ENCODE measurements around the gene NKX2-1. TPM values are rescaled to one million over a fixed set of nuclear protein-coding genes. Genes with fewer than 3 reads are reported as not detected.

Gene NKX2-1
- total and polyA plus RNA-seq, 2 of the 13 experiments (the other 11 are each of a cell fraction or from before 2014, with no cell fraction given) = not detected

DNA sequence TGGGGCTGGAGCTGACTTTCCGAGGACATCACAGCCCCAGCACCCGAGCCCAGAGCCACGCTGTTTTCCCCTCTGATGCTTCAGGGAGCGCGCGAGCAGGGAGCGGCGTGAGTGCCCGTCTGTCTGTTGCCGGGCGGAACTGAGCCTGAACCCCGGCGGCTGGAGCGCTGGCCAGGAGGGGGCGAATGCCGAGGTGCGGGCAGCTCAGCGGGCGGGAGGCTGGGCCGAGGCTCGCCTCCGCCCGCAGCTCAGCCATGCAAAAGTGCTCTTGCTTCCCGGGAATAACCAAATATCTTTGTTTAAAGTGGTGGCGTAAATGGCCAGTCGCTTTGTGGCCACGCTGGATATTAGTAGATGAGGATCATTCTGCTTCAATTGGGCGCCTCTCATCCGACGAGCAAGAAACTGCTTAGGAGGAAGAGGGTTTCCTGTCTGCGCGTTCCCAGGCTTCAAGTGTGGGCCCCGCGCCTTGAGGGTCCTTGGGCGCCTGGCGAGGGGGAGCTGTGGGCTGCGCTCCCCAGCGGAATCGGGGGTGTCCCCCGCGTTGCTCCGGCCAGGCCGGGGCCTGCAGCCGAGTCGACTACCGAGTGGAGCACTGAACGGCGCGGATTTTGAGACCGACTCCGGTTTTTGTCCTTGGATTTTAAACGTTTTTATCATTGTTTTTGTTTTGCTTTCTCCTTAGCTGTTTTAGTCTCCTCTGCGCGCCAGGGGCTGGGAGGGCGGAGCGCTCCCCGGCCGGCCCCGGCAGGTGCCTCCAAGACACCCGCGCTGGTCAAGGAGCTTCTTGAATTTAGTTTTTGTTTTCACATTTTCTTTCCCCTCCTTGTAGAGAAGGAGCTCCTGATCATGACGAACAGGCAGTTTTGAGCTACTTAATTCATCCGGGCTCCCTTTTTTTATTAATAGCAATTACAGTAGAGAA lies 831 bp upstream of the NKX2-1 start (continued):
- TF ChIP-seq, protein P1, sequence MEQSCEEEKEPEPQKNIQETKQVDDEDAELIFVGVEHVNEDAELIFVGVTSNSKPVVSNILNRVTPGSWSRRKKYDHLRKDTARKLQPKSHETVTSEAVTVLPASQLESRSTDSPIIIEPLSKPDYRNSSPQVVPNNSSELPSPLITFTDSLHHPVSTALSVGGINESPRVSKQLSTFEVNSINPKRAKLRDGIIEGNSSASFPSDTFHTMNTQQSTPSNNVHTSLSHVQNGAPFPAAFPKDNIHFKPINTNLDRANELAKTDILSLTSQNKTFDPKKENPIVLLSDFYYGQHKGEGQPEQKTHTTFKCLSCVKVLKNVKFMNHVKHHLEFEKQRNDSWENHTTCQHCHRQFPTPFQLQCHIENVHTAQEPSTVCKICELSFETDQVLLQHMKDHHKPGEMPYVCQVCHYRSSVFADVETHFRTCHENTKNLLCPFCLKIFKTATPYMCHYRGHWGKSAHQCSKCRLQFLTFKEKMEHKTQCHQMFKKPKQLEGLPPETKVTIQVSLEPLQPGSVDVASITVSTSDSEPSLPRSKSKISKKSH (CRISPR knock-in tag; IDR thresholded peaks at IDR 0.05; ENCODE audit: borderline replicate concordance) = no peak
- TF ChIP-seq SIX4 (CRISPR knock-in tag; IDR thresholded peaks at IDR 0.05) (no peak), BHLHE40 (IDR thresholded peaks at IDR 0.05; ENCODE audit: low read length) (no peak), ZNF30 (CRISPR knock-in tag; IDR thresholded peaks at IDR 0.05) (no peak), STAT5B (CRISPR knock-in tag; IDR thresholded peaks at IDR 0.05) (no peak), KLF9 (CRISPR knock-in tag; IDR thresholded peaks at IDR 0.05; ENCODE audit: low read depth) (no peak), HDAC2 (CRISPR knock-in tag; IDR thresholded peaks at IDR 0.05) (no peak), ZNF329 (CRISPR knock-in tag; IDR thresholded peaks at IDR 0.05; ENCODE audit: low read depth) (peak; percentile 84), CHCHD3 (CRISPR knock-in tag; IDR thresholded peaks at IDR 0.05) (no peak), MIXL1 (CRISPR knock-in tag; IDR thresholded peaks at IDR 0.05) (0 out of 2 replicates have a peak, but pooled peaks have one; percentile 19), ZNF143 (CRISPR knock-in tag; IDR thresholded peaks at IDR 0.05) (no peak), PTBP1 (IDR thresholded peaks at IDR 0.05; ENCODE audit: low read depth, low read length, poor library complexity, severe bottlenecking) (peak; percentile 72), ETV6 (CRISPR knock-in tag; conservative IDR thresholded peaks at IDR 0.05) (no peak), THAP11 (CRISPR knock-in tag; IDR thresholded peaks at IDR 0.05) (peak; percentile 34; the same call in 1 of the 2 replicates), HES4 (CRISPR knock-in tag; IDR thresholded peaks at IDR 0.05; ENCODE audit: borderline replicate concordance) (no peak), ZNF256 (CRISPR knock-in tag; conservative IDR thresholded peaks at IDR 0.05) (no peak), GPN1 (CRISPR knock-in tag; IDR thresholded peaks at IDR 0.05; ENCODE audit: borderline replicate concordance) (peak; percentile 52; the same call in 1 of the 2 replicates), GABPA (IDR thresholded peaks at IDR 0.05; ENCODE audit: low read depth, low read length) (no peak), GABPA (CRISPR knock-in tag; IDR thresholded peaks at IDR 0.05; ENCODE audit: low read depth) (no peak), ZNF230 (CRISPR knock-in tag; IDR thresholded peaks at IDR 0.05) (peak; percentile 69; the same call in 1 of the 2 replicates), ZNF777 (CRISPR knock-in tag; IDR thresholded peaks at IDR 0.05) (peak; percentile 65; the same call in 1 of the 2 replicates), POGZ (CRISPR knock-in tag; IDR thresholded peaks at IDR 0.05) (no peak)
- TF ChIP-seq, protein P2, sequence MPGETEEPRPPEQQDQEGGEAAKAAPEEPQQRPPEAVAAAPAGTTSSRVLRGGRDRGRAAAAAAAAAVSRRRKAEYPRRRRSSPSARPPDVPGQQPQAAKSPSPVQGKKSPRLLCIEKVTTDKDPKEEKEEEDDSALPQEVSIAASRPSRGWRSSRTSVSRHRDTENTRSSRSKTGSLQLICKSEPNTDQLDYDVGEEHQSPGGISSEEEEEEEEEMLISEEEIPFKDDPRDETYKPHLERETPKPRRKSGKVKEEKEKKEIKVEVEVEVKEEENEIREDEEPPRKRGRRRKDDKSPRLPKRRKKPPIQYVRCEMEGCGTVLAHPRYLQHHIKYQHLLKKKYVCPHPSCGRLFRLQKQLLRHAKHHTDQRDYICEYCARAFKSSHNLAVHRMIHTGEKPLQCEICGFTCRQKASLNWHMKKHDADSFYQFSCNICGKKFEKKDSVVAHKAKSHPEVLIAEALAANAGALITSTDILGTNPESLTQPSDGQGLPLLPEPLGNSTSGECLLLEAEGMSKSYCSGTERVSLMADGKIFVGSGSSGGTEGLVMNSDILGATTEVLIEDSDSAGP (CRISPR knock-in tag; IDR thresholded peaks at IDR 0.05; ENCODE audit: borderline replicate concordance) = no peak
- TF ChIP-seq, protein P3, sequence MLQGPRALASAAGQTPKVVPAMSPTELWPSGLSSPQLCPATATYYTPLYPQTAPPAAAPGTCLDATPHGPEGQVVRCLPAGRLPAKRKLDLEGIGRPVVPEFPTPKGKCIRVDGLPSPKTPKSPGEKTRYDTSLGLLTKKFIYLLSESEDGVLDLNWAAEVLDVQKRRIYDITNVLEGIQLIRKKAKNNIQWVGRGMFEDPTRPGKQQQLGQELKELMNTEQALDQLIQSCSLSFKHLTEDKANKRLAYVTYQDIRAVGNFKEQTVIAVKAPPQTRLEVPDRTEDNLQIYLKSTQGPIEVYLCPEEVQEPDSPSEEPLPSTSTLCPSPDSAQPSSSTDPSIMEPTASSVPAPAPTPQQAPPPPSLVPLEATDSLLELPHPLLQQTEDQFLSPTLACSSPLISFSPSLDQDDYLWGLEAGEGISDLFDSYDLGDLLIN (CRISPR knock-in tag; IDR thresholded peaks at IDR 0.05; ENCODE audit: borderline replicate concordance) = no peak
- TF ChIP-seq, protein P4, sequence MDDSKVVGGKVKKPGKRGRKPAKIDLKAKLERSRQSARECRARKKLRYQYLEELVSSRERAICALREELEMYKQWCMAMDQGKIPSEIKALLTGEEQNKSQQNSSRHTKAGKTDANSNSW (CRISPR knock-in tag; IDR thresholded peaks at IDR 0.05; ENCODE audit: borderline replicate concordance) = no peak

Measured in HepG2 (cell line).